Measurements from ENCODE around the gene SMCO4. TPM values are rescaled to one million over a fixed set of nuclear protein-coding genes. Genes with fewer than 3 reads are reported as not detected.

Gene SMCO4
- total RNA-seq (2022; extraction: Qiagen RNA extraction) = 17.0 to 26.1 TPM (median 20.4 TPM) in 5 replicates

GRCh38 chr11:93543292-93543977 is at the start of gene SMCO4:
TSS of gene SMCO4 (minus strand) at chr11:93543391. CDS start at chr11:93479189, 64,202 bp downstream.

Other genes starting within 250 kb of the SMCO4 start
- not detected in 5 replicates for gene DEUP1, start 212.6 kb downstream of the SMCO4 start, total RNA-seq (2022; extraction: Qiagen RNA extraction)
- 5.5 to 6.9 TPM (median 5.7 TPM) in 5 replicates for gene CEP295, start 118.3 kb upstream of the SMCO4 start, total RNA-seq (2022; extraction: Qiagen RNA extraction)
- gene TAF1D, start 198.1 kb upstream of the SMCO4 start, total RNA-seq (2022; extraction: Qiagen RNA extraction) = 79.1 to 97.2 TPM (median 90.8 TPM) in 5 replicates
- 11.8 to 17.1 TPM (median 13.8 TPM) in 5 replicates for gene C11orf54, start 198.3 kb upstream of the SMCO4 start, total RNA-seq (2022; extraction: Qiagen RNA extraction)
- 20.7 to 23.6 TPM (median 21.6 TPM) in 5 replicates for gene MED17, start 240.9 kb upstream of the SMCO4 start, total RNA-seq (2022; extraction: Qiagen RNA extraction)

Data from A549 treated with AZD2906 at 1 μM for 4 hours (cell line).